CD4-positive, alpha-beta T cell treated with Interleukin-6 at 100 ng/mL for 8 hours (primary cell): ENCODE measurements around the gene VANGL1.

Experiments used
- DNase-seq: peaks from one replicate; pipeline ENCODE4 v3.0.0-alpha.2; 2020; ENCODE audit warnings: mixed read lengths, low spot score

The VANGL1 gene

GRCh38 chr1:115669002-115669673 lies 27.4 kb downstream of the VANGL1 start:
- no peak for DNase-seq

GRCh38 chr1:115669886-115670285 lies 28.1 kb downstream of the VANGL1 start:
- no peak for DNase-seq

- no peak for DNase-seq
These were observed 28.9 kb downstream of the VANGL1 start for GRCh38 chr1:115670476-115671175.

GRCh38 chr1:115671176-115671934 lies 29.6 kb downstream of the VANGL1 start:
- no peak for DNase-seq

- no peak for DNase-seq
These were observed 30.6 kb downstream of the VANGL1 start for GRCh38 chr1:115672224-115673009.

GRCh38 chr1:115676498-115677181 lies 34.9 kb downstream of the VANGL1 start:
- no peak for DNase-seq

GRCh38 chr1:115677182-115677555 lies 35.4 kb downstream of the VANGL1 start:
- DNase-seq = no peak

- no peak for DNase-seq
These were observed 35.8 kb downstream of the VANGL1 start for GRCh38 chr1:115677565-115677964.

GRCh38 chr1:115678141-115678540 lies 36.4 kb downstream of the VANGL1 start:
- DNase-seq = no peak

- no peak for DNase-seq
These were observed 37.4 kb downstream of the VANGL1 start for GRCh38 chr1:115679141-115679611.

- DNase-seq = no peak
These were observed 39.0 kb downstream of the VANGL1 start for GRCh38 chr1:115680730-115681111.

- no peak for DNase-seq
These were observed 41.0 kb downstream of the VANGL1 start for GRCh38 chr1:115682792-115683191.

- DNase-seq = no peak
These were observed 43.4 kb downstream of the VANGL1 start for GRCh38 chr1:115685029-115685705.

- no peak for DNase-seq
These were observed 46.0 kb downstream of the VANGL1 start for GRCh38 chr1:115687744-115688143.

GRCh38 chr1:115690972-115691371 lies 49.2 kb downstream of the VANGL1 start:
- DNase-seq = no peak

GRCh38 chr1:115692224-115692623 lies 50.5 kb downstream of the VANGL1 start:
- no peak for DNase-seq

- no peak for DNase-seq
These were observed 53.0 kb downstream of the VANGL1 start for GRCh38 chr1:115694805-115695204.

GRCh38 chr1:115697619-115698018 lies 55.8 kb downstream of the VANGL1 start:
- DNase-seq = no peak

- no peak for DNase-seq
These were observed 59.3 kb downstream of the VANGL1 start for GRCh38 chr1:115701090-115701489.

- DNase-seq = no peak
These were observed 61.2 kb downstream of the VANGL1 start for GRCh38 chr1:115702959-115703358.
